HepG2 (cell line): Measurements from ENCODE around the gene GATM. TPM values are rescaled to one million over a fixed set of nuclear protein-coding genes. Genes with fewer than 3 reads are reported as not detected.
A peak's percentile ranks its signal among the peaks of the same experiment; 100 is the strongest.

Experiments
- ESRRA ChIP-seq: sonication (generic); formaldehyde crosslinking; IDR thresholded peaks from 2 replicates; pipeline ENCODE4 v1.5.1; 2020; ENCODE audit warnings: mild to moderate bottlenecking, low read depth, missing genetic modification reagents
- FOSL1 ChIP-seq: sonication (generic); formaldehyde crosslinking; IDR thresholded peaks from 2 replicates; pipeline ENCODE4 v1.9.0; 2021; ENCODE audit warnings: missing genetic modification reagents, borderline replicate concordance
- GABPA ChIP-seq, 2 experiments: IDR thresholded peaks; 2 replicates each; pipeline ENCODE4 v1.6.1; 2011 to 2016; ENCODE audit warnings: low read depth in 2 of 2, low read length in 1 of 2, missing biosample characterization in 1 of 2, missing genetic modification characterization in 1 of 2
- GATAD1 ChIP-seq: IDR thresholded peaks from 2 replicates; pipeline ENCODE4 v1.6.1; 2016; ENCODE audit warnings: missing genetic modification reagents, missing compliant biosample characterization
- GZF1 ChIP-seq: sonication (generic); formaldehyde crosslinking; IDR thresholded peaks from 2 replicates; pipeline ENCODE4 v1.5.1; 2020; ENCODE audit warnings: mild to moderate bottlenecking, missing genetic modification reagents
- HNRNPUL1 ChIP-seq: fragments of 200-400 bp; formaldehyde crosslinking; IDR thresholded peaks from 2 replicates; pipeline ENCODE4 v1.6.1; 2017; ENCODE audit warnings: low read depth, mild to moderate bottlenecking, low read length, moderate library complexity
- MIXL1 ChIP-seq: IDR thresholded peaks from 2 replicates; pipeline ENCODE4 v1.6.1; 2016
- MTF2 ChIP-seq: sonication (generic); formaldehyde crosslinking; IDR thresholded peaks from 2 replicates; pipeline ENCODE4 v1.5.0; 2020; ENCODE audit warnings: missing genetic modification reagents, borderline replicate concordance
- NFE2L1 ChIP-seq: sonication (generic); formaldehyde crosslinking; IDR thresholded peaks from 2 replicates; pipeline ENCODE4 v1.4.0; 2020; ENCODE audit warnings: missing genetic modification reagents, mild to moderate bottlenecking, borderline replicate concordance
- POGZ ChIP-seq: sonication (generic); formaldehyde crosslinking; IDR thresholded peaks from 2 replicates; pipeline ENCODE4 v1.4.0; 2020; ENCODE audit warnings: mild to moderate bottlenecking, missing genetic modification reagents
- SCMH1 ChIP-seq: sonication (generic); formaldehyde crosslinking; IDR thresholded peaks from 2 replicates; pipeline ENCODE4 v1.9.0; 2021; ENCODE audit warnings: missing genetic modification reagents, mild to moderate bottlenecking, borderline replicate concordance
- SMAD3 ChIP-seq: sonication (generic); formaldehyde crosslinking; IDR thresholded peaks from 2 replicates; pipeline ENCODE4 v1.4.0; 2020; ENCODE audit warnings: missing genetic modification reagents
- THYN1 ChIP-seq: sonication (generic); formaldehyde crosslinking; IDR thresholded peaks from 2 replicates; pipeline ENCODE4 v1.8.1; 2023; ENCODE audit warnings: low read depth, mild to moderate bottlenecking, moderate library complexity, missing genetic modification reagents, borderline replicate concordance
- ZNF138 ChIP-seq: sonication (generic); formaldehyde crosslinking; IDR thresholded peaks from 2 replicates; pipeline ENCODE4 v1.5.0; 2020; ENCODE audit warnings: mild to moderate bottlenecking, low read depth, missing genetic modification reagents
- ZNF160 ChIP-seq: sonication (generic); formaldehyde crosslinking; IDR thresholded peaks from 2 replicates; pipeline ENCODE4 v1.8.0; 2022; ENCODE audit warnings: mild to moderate bottlenecking, inconsistent platforms, missing genetic modification reagents
- ZNF3 ChIP-seq: IDR thresholded peaks from 2 replicates; pipeline ENCODE4 v1.7.0; 2017; ENCODE audit warnings: inconsistent platforms
- ZNF44 ChIP-seq: sonication (generic); formaldehyde crosslinking; IDR thresholded peaks from 2 replicates; pipeline ENCODE4 v1.5.1; 2020; ENCODE audit warnings: mild to moderate bottlenecking, missing genetic modification reagents
- ZNF589 ChIP-seq: sonication (generic); formaldehyde crosslinking; conservative IDR thresholded peaks from 2 replicates; pipeline ENCODE4 v1.8.0; 2022; ENCODE audit warnings: mild to moderate bottlenecking, moderate library complexity, missing genetic modification reagents
- ZNF747 ChIP-seq: sonication (generic); formaldehyde crosslinking; IDR thresholded peaks from 2 replicates; pipeline ENCODE4 v1.8.1; 2023; ENCODE audit warnings: missing genetic modification reagents, mild to moderate bottlenecking, borderline replicate concordance
- ZNF891 ChIP-seq: sonication (generic); formaldehyde crosslinking; IDR thresholded peaks from 2 replicates; pipeline ENCODE4 v1.5.0; 2020; ENCODE audit warnings: mild to moderate bottlenecking, missing genetic modification reagents
- ZZZ3 ChIP-seq: sonication (generic); formaldehyde crosslinking; IDR thresholded peaks from 2 replicates; pipeline ENCODE4 v1.4.0; 2020; ENCODE audit warnings: missing genetic modification reagents, mild to moderate bottlenecking, borderline replicate concordance
- polyA plus RNA-seq, 8 experiments: library from polyadenylated mRNA; depleted of rRNA in 3 of 8; stranded (reverse) in 7 of 8; unstranded in 1 of 8; fragments of >200 nt; fragmentation: Illumina TruSeq in 4 of 8; extraction: Trizol in 4 of 8; gene quantifications; 2 replicates each; pipeline versions ENCODE4 v1.2.1 to v1.2.3, GENCODE V29; 2011 to 2016; ENCODE audit warnings: low read depth in 4 of 8, missing spikeins in 1 of 8, mixed read lengths in 1 of 8; ENCODE audit not compliant: insufficient read depth in 1 of 8
- total RNA-seq, 5 experiments: library from RNA; depleted of rRNA; stranded (reverse); fragments of >200 nt; fragmentation: Illumina TruSeq; extraction: Trizol; gene quantifications; 2 replicates each; pipeline ENCODE4 v1.2.3, GENCODE V29; 2016; ENCODE audit warnings: low read depth in 1 of 5
- TF ChIP-seq, protein P1 (sequence below): IDR thresholded peaks from 2 replicates; pipeline ENCODE4 v1.6.1; 2018; ENCODE audit warnings: missing genetic modification reagents, mild to moderate bottlenecking, missing compliant biosample characterization
- TF ChIP-seq, protein P2 (sequence below): sonication (generic); formaldehyde crosslinking; conservative IDR thresholded peaks from 2 replicates; pipeline ENCODE4 v1.5.0; 2020; ENCODE audit warnings: missing genetic modification reagents
- TF ChIP-seq, protein P3 (sequence below): sonication (generic); formaldehyde crosslinking; IDR thresholded peaks from 2 replicates; pipeline ENCODE4 v1.8.0; 2022; ENCODE audit warnings: mild to moderate bottlenecking, missing genetic modification reagents, borderline replicate concordance
- TF ChIP-seq, protein P4 (sequence below): sonication (generic); formaldehyde crosslinking; IDR thresholded peaks from 2 replicates; pipeline ENCODE4 v1.4.0; 2020; ENCODE audit warnings: missing genetic modification reagents

The GATM gene
- total and polyA plus RNA-seq, 2 of the 13 experiments (the other 11 are each of a cell fraction or from before 2014, with no cell fraction given) = 2.1 to 16.8 TPM

DNA sequence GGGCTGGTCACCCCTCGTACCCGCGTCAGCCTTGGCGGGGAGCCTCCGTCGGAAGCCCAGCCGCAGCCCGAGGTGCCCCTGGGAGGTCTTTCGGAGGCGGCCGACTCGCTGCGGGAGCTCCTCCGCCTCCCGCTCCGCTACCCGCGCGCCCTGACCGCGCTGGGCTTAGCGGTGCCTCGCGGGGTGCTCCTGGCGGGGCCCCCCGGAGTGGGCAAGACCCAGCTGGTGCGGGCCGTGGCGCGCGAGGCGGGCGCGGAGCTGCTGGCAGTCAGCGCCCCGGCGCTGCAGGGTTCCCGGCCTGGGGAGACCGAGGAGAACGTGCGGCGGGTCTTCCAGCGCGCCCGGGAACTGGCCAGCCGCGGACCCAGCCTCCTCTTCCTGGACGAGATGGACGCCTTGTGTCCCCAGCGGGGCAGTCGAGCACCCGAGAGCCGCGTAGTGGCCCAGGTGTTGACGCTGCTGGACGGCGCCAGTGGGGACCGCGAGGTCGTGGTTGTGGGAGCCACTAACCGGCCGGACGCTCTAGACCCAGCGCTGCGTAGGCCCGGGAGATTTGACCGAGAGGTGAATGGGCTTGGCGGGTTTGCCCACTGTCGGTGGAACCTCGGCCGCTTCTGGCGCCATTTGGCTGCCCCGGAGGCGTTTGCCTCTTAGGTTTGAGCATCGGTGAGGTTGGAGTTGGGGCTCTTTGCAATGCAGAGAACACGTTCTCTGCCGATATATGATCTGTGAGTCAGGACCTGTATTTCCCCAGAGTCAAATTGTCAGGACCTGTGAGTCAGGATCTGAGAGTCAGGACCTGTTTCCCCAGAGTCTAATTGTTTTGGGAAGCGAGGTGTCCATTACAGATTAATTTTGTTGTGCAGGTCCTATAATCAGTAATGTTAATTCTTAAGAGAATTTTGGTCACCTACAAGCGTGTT, 24.9 kb upstream of the GATM start (continued):
- TF ChIP-seq, protein P1, sequence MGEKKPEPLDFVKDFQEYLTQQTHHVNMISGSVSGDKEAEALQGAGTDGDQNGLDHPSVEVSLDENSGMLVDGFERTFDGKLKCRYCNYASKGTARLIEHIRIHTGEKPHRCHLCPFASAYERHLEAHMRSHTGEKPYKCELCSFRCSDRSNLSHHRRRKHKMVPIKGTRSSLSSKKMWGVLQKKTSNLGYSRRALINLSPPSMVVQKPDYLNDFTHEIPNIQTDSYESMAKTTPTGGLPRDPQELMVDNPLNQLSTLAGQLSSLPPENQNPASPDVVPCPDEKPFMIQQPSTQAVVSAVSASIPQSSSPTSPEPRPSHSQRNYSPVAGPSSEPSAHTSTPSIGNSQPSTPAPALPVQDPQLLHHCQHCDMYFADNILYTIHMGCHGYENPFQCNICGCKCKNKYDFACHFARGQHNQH (CRISPR knock-in tag) = no peak
- no peak; the same call in 1 of the 2 replicates for TF ChIP-seq MTF2 (CRISPR knock-in tag)
- no peak for TF ChIP-seq ZNF44 (CRISPR knock-in tag)
- 0 out of 2 replicates have a peak, but pooled peaks have one; percentile 29 for TF ChIP-seq ZNF138
- TF ChIP-seq ZNF747 = peak; percentile 70; the same call in 1 of the 2 replicates
- TF ChIP-seq HNRNPUL1 = no peak
- TF ChIP-seq, protein P2, sequence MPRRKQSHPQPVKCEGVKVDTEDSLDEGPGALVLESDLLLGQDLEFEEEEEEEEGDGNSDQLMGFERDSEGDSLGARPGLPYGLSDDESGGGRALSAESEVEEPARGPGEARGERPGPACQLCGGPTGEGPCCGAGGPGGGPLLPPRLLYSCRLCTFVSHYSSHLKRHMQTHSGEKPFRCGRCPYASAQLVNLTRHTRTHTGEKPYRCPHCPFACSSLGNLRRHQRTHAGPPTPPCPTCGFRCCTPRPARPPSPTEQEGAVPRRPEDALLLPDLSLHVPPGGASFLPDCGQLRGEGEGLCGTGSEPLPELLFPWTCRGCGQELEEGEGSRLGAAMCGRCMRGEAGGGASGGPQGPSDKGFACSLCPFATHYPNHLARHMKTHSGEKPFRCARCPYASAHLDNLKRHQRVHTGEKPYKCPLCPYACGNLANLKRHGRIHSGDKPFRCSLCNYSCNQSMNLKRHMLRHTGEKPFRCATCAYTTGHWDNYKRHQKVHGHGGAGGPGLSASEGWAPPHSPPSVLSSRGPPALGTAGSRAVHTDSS (CRISPR knock-in tag) = no peak
- TF ChIP-seq ESRRA = no peak
- TF ChIP-seq FOSL1 (CRISPR knock-in tag) = no peak
- TF ChIP-seq GATAD1 = peak; percentile 72
- no peak for TF ChIP-seq ZNF589 (CRISPR knock-in tag)
- TF ChIP-seq, protein P3, sequence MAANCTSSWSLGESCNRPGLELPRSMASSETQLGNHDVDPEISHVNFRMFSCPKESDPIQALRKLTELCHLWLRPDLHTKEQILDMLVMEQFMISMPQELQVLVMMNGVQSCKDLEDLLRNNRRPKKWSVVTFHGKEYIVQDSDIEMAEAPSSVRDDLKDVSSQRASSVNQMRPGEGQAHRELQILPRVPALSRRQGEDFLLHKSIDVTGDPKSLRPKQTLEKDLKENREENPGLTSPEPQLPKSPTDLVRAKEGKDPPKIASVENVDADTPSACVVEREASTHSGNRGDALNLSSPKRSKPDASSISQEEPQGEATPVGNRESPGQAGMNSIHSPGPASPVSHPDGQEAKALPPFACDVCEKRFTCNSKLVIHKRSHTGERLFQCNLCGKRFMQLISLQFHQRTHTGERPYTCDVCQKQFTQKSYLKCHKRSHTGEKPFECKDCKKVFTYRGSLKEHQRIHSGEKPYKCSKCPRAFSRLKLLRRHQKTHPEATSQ (CRISPR knock-in tag) = no peak
- no peak for TF ChIP-seq MIXL1 (CRISPR knock-in tag)
- no peak for TF ChIP-seq ZNF160 (CRISPR knock-in tag)
- TF ChIP-seq, protein P4, sequence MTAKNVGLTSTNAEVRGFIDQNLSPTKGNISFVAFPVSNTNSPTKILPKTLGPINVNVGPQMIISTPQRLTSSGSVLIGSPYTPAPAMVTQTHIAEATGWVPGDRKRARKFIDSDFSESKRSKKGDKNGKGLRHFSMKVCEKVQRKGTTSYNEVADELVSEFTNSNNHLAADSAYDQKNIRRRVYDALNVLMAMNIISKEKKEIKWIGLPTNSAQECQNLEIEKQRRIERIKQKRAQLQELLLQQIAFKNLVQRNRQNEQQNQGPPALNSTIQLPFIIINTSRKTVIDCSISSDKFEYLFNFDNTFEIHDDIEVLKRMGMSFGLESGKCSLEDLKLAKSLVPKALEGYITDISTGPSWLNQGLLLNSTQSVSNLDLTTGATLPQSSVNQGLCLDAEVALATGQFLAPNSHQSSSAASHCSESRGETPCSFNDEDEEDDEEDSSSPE = no peak
- TF ChIP-seq NFE2L1 = no peak; the same call in 1 of the 2 replicates
- TF ChIP-seq ZNF3 (CRISPR knock-in tag) = no peak
- TF ChIP-seq THYN1 (CRISPR knock-in tag) = no peak
- no peak for TF ChIP-seq SMAD3 (CRISPR knock-in tag)
- TF ChIP-seq ZNF891 (CRISPR knock-in tag) = peak; percentile 77; the same call in 1 of the 2 replicates
- TF ChIP-seq GABPA (IDR thresholded peaks at IDR 0.05; ENCODE audit: low read depth, low read length) = 0 out of 2 replicates have a peak, but pooled peaks have one; percentile 25
- no peak; the same call in 1 of the 2 replicates for TF ChIP-seq GABPA (CRISPR knock-in tag; IDR thresholded peaks at IDR 0.05; ENCODE audit: low read depth)
- no peak for TF ChIP-seq GZF1 (CRISPR knock-in tag)
- no peak for TF ChIP-seq ZZZ3
- TF ChIP-seq POGZ (CRISPR knock-in tag) = no peak
- TF ChIP-seq SCMH1 = no peak
